Calu3 (cell line): ENCODE measurements around the gene MYO1H. TPM values are rescaled to one million over a fixed set of nuclear protein-coding genes. Genes with fewer than 3 reads are reported as not detected.

Experiments
- BruUV-seq: library from RNA; stranded (reverse); fragments of 400-500 nt; replicated peaks from 2 replicates; lab custom pipeline; 2021; lab: Mats Ljungman, UMichigan
- CTCF ChIA-PET: fragments of 300-600 bp; sonication (Branson Sonifier 250); formaldehyde crosslinking; loops from one replicate; lab custom pipeline; 2022; ENCODE audit warnings: antibody characterized with exemption; lab: Charles Lee
- DNase-seq: peaks from one replicate; pipeline ENCODE4 v3.0.0; 2022
- H3K27ac Mint-ChIP-seq: one replicate; pipeline ENCODE4 v1.8.0; 2022; ENCODE audit warnings: mixed read lengths; ENCODE audit not compliant: unreplicated experiment
- H3K27me3 Mint-ChIP-seq: one replicate; pipeline ENCODE4 v1.8.0; 2022; ENCODE audit warnings: mixed read lengths; ENCODE audit not compliant: unreplicated experiment
- H3K36me3 Mint-ChIP-seq: one replicate; pipeline ENCODE4 v1.8.0; 2022; ENCODE audit warnings: mild to moderate bottlenecking, moderate library complexity, mixed read lengths; ENCODE audit not compliant: insufficient read depth, unreplicated experiment
- H3K4me1 Mint-ChIP-seq: one replicate; pipeline ENCODE4 v1.8.0; 2022; ENCODE audit warnings: mild to moderate bottlenecking, low read depth, mixed read lengths; ENCODE audit not compliant: unreplicated experiment
- H3K4me3 Mint-ChIP-seq: one replicate; pipeline ENCODE4 v1.8.0; 2022; ENCODE audit warnings: mild to moderate bottlenecking, low read depth, moderate library complexity, mixed read lengths; ENCODE audit not compliant: unreplicated experiment
- H3K9me3 Mint-ChIP-seq: one replicate; pipeline ENCODE4 v1.8.0; 2022; ENCODE audit warnings: low read depth, mixed read lengths; ENCODE audit not compliant: unreplicated experiment
- intact Hi-C: fragments of 100-400 bp; cut with micrococcal nuclease; formaldehyde crosslinking; loops from one replicate; pipeline ENCODE4 v1.10.0; 2022; ENCODE audit not compliant: unreplicated experiment
- total RNA-seq: library from RNA; stranded (reverse); gene quantifications from 2 replicates; pipeline ENCODE4 v1.2.3, GENCODE V29; 2022
- TF ChIP-seq, protein P1 (sequence below): fragments of 200-600 bp; IDR thresholded peaks from one replicate; pipeline ENCODE4 v1.8.0; 2022; ENCODE audit warnings: antibody characterized with exemption; ENCODE audit not compliant: unreplicated experiment

Gene MYO1H
- total RNA-seq, 1 experiment from 2014 or later: not detected

DNA sequence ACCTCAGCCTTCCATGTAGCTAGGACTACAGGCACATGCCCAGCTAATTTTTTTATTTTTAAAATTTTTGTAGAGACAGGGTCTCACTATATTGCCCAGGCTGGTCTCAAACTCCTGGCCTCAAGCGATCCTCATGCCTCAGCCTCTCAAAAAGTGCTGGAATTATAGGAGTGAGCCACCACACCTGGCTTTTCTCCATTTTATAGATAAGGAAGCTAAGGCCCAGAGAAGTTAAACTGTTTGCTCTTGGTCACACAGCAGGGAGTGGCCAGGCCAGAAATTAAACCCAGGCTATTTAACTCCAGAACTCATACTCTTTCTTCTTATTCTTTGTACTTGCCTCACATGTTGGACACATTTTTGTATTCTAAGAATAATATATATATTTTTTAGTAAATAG is 146.2 kb downstream of the MYO1H start:
- CTCF ChIA-PET: interaction anchor here (0.6 to 1.7 kb wide), 3 partner anchors 17 to 66 kb away, joined by 3 to 7 read pairs (median 4); partner anchors contain the start of genes KCTD10 and UBE3B
- H3K36me3 Mint-ChIP-seq: no peaks in the 10 kb centered on the region
- no TSS peak for BruUV-seq

DNA sequence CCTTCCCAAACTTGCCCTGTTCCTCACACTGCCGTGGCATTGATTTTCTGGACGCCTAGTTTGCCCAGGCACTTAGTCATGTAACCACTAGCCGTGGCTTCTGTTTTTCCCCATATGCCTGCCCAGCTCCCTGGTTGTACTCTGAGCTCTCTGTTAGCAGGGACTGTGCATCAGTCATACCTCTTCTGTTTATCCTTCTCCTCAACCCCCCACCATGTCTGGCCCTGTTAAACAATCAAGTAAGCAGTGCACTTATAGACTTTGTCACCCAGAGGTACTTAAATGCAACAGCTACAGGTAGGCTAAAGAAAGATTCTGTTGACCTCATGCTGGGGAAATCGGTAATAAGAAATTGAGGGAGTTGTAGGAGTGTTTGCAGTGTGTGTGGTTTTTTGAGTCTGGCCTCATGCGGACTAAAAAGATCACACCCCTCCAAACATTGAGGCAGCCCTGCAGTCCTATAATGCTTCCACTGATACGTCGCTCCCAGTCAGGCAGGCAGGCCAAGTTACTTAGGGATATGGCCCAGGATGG is 146.7 kb downstream of the MYO1H start:
- no peak overlapping the region for H3K4me3 Mint-ChIP-seq
- peak; percentile 26 for DNase-seq
- CTCF ChIA-PET: interaction anchor here (0.6 to 1.7 kb wide), 3 partner anchors 17 to 66 kb away, joined by 3 to 7 read pairs (median 4); partner anchors contain the start of genes KCTD10 and UBE3B
- no peaks in the 10 kb centered on the region for H3K4me1 Mint-ChIP-seq
- no TSS peak for BruUV-seq
- intact Hi-C loops: no loop called here
- H3K9me3 Mint-ChIP-seq: no peaks in the 10 kb centered on the region
- TF ChIP-seq, protein P1, sequence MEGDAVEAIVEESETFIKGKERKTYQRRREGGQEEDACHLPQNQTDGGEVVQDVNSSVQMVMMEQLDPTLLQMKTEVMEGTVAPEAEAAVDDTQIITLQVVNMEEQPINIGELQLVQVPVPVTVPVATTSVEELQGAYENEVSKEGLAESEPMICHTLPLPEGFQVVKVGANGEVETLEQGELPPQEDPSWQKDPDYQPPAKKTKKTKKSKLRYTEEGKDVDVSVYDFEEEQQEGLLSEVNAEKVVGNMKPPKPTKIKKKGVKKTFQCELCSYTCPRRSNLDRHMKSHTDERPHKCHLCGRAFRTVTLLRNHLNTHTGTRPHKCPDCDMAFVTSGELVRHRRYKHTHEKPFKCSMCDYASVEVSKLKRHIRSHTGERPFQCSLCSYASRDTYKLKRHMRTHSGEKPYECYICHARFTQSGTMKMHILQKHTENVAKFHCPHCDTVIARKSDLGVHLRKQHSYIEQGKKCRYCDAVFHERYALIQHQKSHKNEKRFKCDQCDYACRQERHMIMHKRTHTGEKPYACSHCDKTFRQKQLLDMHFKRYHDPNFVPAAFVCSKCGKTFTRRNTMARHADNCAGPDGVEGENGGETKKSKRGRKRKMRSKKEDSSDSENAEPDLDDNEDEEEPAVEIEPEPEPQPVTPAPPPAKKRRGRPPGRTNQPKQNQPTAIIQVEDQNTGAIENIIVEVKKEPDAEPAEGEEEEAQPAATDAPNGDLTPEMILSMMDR: no peak
- no peaks in the 10 kb centered on the region for H3K27me3 Mint-ChIP-seq
- H3K27ac Mint-ChIP-seq: no peak overlapping the region
- no peaks in the 10 kb centered on the region for H3K36me3 Mint-ChIP-seq

More for the DNA sequence above, 146.2 kb downstream of the MYO1H start:
- no peaks in the 10 kb centered on the region for H3K27me3 Mint-ChIP-seq
- no peak overlapping the region for H3K4me3 Mint-ChIP-seq
- no peak for DNase-seq
- no peaks in the 10 kb centered on the region for H3K9me3 Mint-ChIP-seq
- TF ChIP-seq, protein P1: no peak
- intact Hi-C loops: no loop called here
- no peak overlapping the region for H3K27ac Mint-ChIP-seq
- H3K4me1 Mint-ChIP-seq: no peaks in the 10 kb centered on the region

DNA sequence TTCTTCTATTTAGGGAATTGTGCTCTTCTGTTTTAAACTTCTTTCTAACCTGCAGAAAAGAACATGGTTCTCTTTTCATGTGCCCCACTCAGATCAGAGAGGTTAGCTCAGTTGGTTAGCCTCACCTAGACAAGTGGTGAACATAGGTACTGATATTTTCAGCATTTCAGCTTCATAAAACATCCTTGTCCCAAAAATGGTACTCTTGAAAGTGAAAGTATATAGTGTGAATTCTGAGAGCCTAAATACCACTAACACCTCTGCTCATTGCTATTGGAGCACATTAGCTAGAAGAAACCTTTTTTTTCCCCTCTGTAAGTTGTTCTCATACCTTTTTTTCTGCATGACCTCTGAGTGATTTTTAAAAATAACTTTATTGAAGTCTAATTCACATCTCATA is 147.3 kb downstream of the MYO1H start:
- TF ChIP-seq, protein P1: no peak
- intact Hi-C loops: no loop called here
- H3K27ac Mint-ChIP-seq: no peak overlapping the region
- CTCF ChIA-PET: interaction anchor here (0.6 to 1.7 kb wide), 2 partner anchors 67 to 845 kb away, joined by 4 to 7 read pairs; no protein-coding TSS in a partner anchor
- no peaks in the 10 kb centered on the region for H3K9me3 Mint-ChIP-seq
- H3K4me1 Mint-ChIP-seq: no peaks in the 10 kb centered on the region
- no peak for DNase-seq
- H3K4me3 Mint-ChIP-seq: no peak overlapping the region
- H3K36me3 Mint-ChIP-seq: peaks cover 2% of the 10 kb centered on the region
- no TSS peak for BruUV-seq
- no peaks in the 10 kb centered on the region for H3K27me3 Mint-ChIP-seq

DNA sequence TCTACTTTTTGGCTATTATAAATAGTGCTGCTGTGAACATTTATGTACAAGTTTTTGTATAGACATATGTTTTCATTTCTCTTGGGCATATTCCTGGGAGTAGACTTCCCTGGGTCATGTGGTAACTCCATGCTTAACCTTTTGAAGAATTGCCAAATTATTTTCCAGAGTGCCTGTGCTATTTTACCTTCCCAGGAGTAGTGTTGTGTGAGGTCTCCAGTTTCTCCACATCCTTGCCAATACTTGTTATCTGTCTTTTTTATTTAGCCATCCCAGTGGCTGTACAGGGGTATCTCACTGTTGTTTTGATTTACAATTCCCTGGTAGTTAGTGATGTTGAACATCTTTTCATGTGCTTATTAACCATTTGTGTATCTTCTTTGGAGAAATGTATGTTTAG is 148.6 kb downstream of the MYO1H start:
- DNase-seq: no peak
- CTCF ChIA-PET: no interaction called here
- Mint-ChIP-seq H3K9me3 (no peaks in the 10 kb centered on the region), H3K4me1 (no peaks in the 10 kb centered on the region), H3K4me3 (no peak overlapping the region), H3K27ac (no peak overlapping the region), H3K27me3 (no peaks in the 10 kb centered on the region), H3K36me3 (peaks cover 13% of the 10 kb centered on the region)
- TF ChIP-seq, protein P1: no peak
- intact Hi-C loops: no loop called here
- BruUV-seq: no TSS peak
